GM19372 (cell line): ENCODE measurements around the gene NECTIN1.

ENCODE experiments used
- ATAC-seq: cut with Tn5 transposase; IDR thresholded peaks from one replicate; pipeline ENCODE4 v1.9.1; 2021; ENCODE audit warnings: mild to moderate bottlenecking, low read depth, moderate library complexity; ENCODE audit not compliant: unreplicated experiment

Gene NECTIN1

GRCh38 chr11:119696378-119697222, 32.4 kb downstream of the NECTIN1 start:
- ATAC-seq = no peak

DNA sequence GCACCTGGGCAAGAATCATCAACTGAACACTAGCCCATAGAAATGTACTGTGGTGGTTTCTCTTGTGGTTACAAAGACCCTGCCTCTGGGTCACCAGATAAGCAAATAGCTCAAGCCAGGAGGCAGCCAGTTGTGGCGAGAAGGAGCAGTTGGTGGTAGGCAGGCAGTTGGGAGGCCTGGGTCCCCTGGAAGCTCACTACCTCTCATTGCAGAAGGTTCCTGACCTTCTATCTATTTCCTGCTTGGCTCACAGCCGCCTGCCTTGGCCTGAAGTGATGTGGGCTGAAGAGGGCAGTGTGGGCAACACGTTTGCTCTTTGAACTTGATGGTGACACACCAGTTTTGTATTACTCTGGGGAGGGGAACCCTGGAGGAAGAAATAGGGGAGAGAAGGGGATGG, 34.7 kb downstream of the NECTIN1 start:
- ATAC-seq = no peak

- no peak for ATAC-seq
Observed at GRCh38 chr11:119693253-119693815, 35.7 kb downstream of the NECTIN1 start.

- no peak for ATAC-seq
Observed at GRCh38 chr11:119692540-119692820, 36.5 kb downstream of the NECTIN1 start.

GRCh38 chr11:119691701-119692539, 37.1 kb downstream of the NECTIN1 start:
- no peak for ATAC-seq

DNA sequence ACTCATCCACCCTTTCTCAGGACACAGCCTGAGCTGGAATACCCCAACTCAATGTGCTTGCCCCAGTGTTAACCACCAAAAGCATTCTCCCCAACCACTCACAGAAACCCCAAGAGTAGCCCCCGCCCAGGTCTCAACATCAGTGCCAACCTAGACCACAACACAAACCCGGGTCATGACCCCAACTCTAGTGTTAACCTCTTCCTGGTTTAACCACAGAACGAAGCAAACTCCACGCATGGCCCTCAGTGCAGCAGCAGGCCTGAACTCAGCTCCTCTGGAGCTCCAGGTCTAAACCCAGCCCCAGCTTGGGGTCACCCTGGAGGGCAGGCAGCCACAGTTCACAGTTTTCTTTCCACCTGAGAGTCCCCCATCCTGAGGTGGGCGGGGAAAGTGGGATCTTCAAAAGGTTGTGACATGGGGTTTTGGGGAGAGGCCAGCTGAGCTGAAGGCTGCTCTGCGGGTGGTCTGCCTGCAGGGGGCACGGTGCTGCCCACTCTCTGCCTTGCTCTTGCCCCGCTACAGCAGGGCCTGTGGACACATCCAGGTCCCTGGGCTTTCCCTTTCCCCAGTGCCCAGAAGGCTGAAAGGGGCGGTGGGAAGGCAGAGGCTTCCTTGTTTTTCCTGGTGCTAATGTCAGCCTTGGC, 37.9 kb downstream of the NECTIN1 start:
- ATAC-seq = no peak

- ATAC-seq = no peak
Observed at GRCh38 chr11:119689302-119689701, 39.7 kb downstream of the NECTIN1 start.

GRCh38 chr11:119688356-119688755, 40.6 kb downstream of the NECTIN1 start:
- ATAC-seq = no peak

DNA sequence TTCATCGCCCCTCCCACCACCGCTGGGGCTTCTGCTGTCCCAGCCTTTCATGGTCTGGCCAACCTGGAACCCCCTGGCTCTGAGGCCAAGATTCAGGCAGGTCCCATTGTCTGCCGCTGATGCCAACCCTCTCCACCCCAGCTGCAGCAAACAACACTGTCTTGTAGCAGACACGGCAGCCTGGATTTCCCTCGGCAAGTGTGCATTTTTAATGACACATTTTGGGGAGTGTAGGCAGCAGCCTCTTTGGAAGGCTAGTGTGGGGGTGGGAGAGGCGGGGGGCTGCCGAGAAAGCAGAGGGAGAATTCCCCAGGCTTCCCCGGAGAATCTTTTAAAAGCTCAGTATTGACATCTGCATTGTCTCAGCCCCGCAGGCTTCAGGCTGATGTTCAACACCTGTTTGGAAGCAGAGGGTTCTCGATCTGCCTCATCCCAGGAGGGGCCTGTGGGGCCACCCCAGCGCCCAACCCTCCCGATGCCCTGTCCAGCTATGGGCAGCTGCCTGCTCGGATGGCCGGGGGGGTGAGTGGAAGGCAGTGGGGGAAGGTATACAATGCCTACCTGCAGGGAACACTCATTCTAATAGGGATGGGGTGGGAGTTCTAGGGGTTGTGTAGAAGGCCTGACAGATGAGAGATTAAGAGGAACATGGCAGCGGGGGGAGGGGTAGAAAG, 41.5 kb downstream of the NECTIN1 start:
- no peak for ATAC-seq

- no peak for ATAC-seq
Observed at GRCh38 chr11:119686177-119686882, 42.7 kb downstream of the NECTIN1 start.

DNA sequence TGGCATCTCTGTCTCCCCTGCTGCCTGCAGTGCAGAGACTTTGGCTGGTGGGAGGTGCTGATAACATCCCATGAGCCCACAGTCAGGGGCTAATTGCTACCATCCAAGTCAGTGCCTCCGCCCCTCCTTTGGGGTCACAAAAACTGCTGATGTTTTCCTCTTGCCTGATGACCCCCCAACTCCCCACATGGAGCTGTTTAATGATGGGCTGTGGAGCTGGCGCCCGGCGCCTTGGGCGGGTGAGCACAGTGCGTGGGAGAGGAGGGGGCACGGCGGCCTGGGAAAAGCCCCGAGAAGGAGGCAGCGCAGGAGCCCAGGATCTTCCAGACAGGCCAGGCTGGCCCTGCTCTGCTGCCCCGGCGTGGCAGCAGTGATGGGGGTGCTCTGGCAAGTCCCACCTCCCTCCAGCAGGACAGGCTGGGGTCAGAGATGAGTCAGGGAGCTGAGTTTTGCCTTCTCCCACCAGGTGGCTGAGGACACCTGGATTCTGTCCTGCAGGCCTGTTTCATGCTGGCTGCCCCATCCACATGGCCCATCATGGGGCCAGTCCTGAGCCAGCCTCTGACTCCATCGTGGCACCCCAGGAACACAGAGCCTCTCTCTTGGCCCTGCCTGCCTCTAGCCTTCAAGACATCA, 43.8 kb downstream of the NECTIN1 start:
- ATAC-seq = no peak

GRCh38 chr11:119684361-119685110, 44.5 kb downstream of the NECTIN1 start:
- ATAC-seq = no peak

- no peak for ATAC-seq
Observed at GRCh38 chr11:119683783-119684182, 45.2 kb downstream of the NECTIN1 start.

- no peak for ATAC-seq
Observed at GRCh38 chr11:119681361-119681910, 47.6 kb downstream of the NECTIN1 start.

GRCh38 chr11:119680541-119681360, 48.2 kb downstream of the NECTIN1 start:
- no peak for ATAC-seq

DNA sequence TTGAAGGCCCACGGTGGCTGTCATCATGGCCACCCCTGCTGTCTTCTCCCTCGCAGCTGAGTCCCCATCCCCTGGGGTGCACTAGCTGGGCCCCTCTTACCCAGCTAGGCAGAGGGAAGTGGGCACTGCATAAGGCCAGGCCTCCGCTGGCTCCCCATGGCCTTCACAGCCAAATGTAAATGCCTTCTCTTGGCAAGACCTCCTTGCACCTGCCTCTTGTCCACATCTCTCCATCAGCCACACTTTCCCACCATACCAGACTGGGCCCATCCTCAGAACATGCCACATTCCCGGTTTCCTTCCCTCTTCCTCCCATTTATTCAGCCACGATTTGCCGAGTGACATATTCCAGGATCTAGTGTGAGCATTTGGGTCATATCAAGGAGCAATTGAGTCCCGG, 49.7 kb downstream of the NECTIN1 start:
- ATAC-seq = no peak

GRCh38 chr11:119678351-119678750, 50.6 kb downstream of the NECTIN1 start:
- ATAC-seq = no peak

- no peak for ATAC-seq
Observed at GRCh38 chr11:119677840-119678239, 51.2 kb downstream of the NECTIN1 start.
